HepG2 (cell line): ENCODE results near the gene IHH. TPM values are rescaled to one million over a fixed set of nuclear protein-coding genes. Genes with fewer than 3 reads are reported as not detected.

ENCODE experiments used
- ATF2 ChIP-seq: sonication (generic); formaldehyde crosslinking; IDR thresholded peaks from 2 replicates; pipeline ENCODE4 v1.4.0; 2020; ENCODE audit warnings: missing genetic modification reagents
- E2F5 ChIP-seq: sonication (generic); formaldehyde crosslinking; conservative IDR thresholded peaks from 2 replicates; pipeline ENCODE4 v1.4.0; 2020; ENCODE audit warnings: missing genetic modification reagents
- ELK4 ChIP-seq: sonication (generic); formaldehyde crosslinking; IDR thresholded peaks from 2 replicates; pipeline ENCODE4 v1.9.0; 2021; ENCODE audit warnings: missing genetic modification reagents, borderline replicate concordance
- HDAC1 ChIP-seq: sonication (generic); formaldehyde crosslinking; IDR thresholded peaks from 2 replicates; pipeline ENCODE4 v1.5.1; 2020; ENCODE audit warnings: mild to moderate bottlenecking, missing genetic modification reagents
- HNF1A ChIP-seq, 2 experiments: sonication (generic) in 1 of 2; formaldehyde crosslinking in 1 of 2; IDR thresholded peaks; 2 replicates each; pipeline versions ENCODE4 v1.4.0 to v1.6.1; 2016 to 2020; ENCODE audit warnings: borderline replicate concordance in 1 of 2, low read depth in 1 of 2, mild to moderate bottlenecking in 1 of 2, missing genetic modification reagents in 1 of 2
- IRX3 ChIP-seq: sonication (generic); formaldehyde crosslinking; IDR thresholded peaks from 2 replicates; pipeline ENCODE4 v1.8.1; 2023; ENCODE audit warnings: mild to moderate bottlenecking, low read depth, missing genetic modification reagents, borderline replicate concordance
- MIXL1 ChIP-seq: IDR thresholded peaks from 2 replicates; pipeline ENCODE4 v1.6.1; 2016
- MTA3 ChIP-seq: sonication (generic); formaldehyde crosslinking; IDR thresholded peaks from 2 replicates; pipeline ENCODE4 v1.4.0; 2020; ENCODE audit warnings: missing genetic modification reagents
- MXD1 ChIP-seq: sonication (generic); formaldehyde crosslinking; IDR thresholded peaks from 2 replicates; pipeline ENCODE4 v1.4.0; 2020; ENCODE audit warnings: mild to moderate bottlenecking, missing genetic modification reagents
- PITX1 ChIP-seq: sonication (generic); formaldehyde crosslinking; IDR thresholded peaks from 2 replicates; pipeline ENCODE4 v1.5.1; 2020; ENCODE audit warnings: mild to moderate bottlenecking, missing genetic modification reagents
- SMAD3 ChIP-seq: sonication (generic); formaldehyde crosslinking; IDR thresholded peaks from 2 replicates; pipeline ENCODE4 v1.4.0; 2020; ENCODE audit warnings: missing genetic modification reagents
- TSC22D2 ChIP-seq: sonication (generic); formaldehyde crosslinking; IDR thresholded peaks from 2 replicates; pipeline ENCODE4 v1.5.1; 2020; ENCODE audit warnings: missing genetic modification reagents, mild to moderate bottlenecking, borderline replicate concordance
- ZC3H4 ChIP-seq: sonication (generic); formaldehyde crosslinking; IDR thresholded peaks from 2 replicates; pipeline ENCODE4 v1.4.0; 2020; ENCODE audit warnings: missing genetic modification reagents, borderline replicate concordance
- ZEB1 ChIP-seq: IDR thresholded peaks from 2 replicates; pipeline ENCODE4 v1.6.1; 2012; ENCODE audit warnings: mild to moderate bottlenecking, low read depth, inconsistent platforms; ENCODE audit not compliant: insufficient replicate concordance
- ZNF264 ChIP-seq: sonication (generic); formaldehyde crosslinking; IDR thresholded peaks from 2 replicates; pipeline ENCODE4 v1.4.0; 2020; ENCODE audit warnings: missing genetic modification reagents
- ZNF512 ChIP-seq: sonication (generic); formaldehyde crosslinking; IDR thresholded peaks from 2 replicates; pipeline ENCODE4 v1.4.0; 2020; ENCODE audit warnings: mild to moderate bottlenecking, missing genetic modification reagents
- ZNF546 ChIP-seq: sonication (generic); formaldehyde crosslinking; conservative IDR thresholded peaks from 2 replicates; pipeline ENCODE4 v1.8.1; 2023; ENCODE audit warnings: mild to moderate bottlenecking, missing genetic modification reagents
- ZNF776 ChIP-seq: sonication (generic); formaldehyde crosslinking; IDR thresholded peaks from 2 replicates; pipeline ENCODE4 v1.4.0; 2020; ENCODE audit warnings: mild to moderate bottlenecking, missing genetic modification reagents
- polyA plus RNA-seq, 8 experiments: library from polyadenylated mRNA; depleted of rRNA in 3 of 8; stranded (reverse) in 7 of 8; unstranded in 1 of 8; fragments of >200 nt; fragmentation: Illumina TruSeq in 4 of 8; extraction: Trizol in 4 of 8; gene quantifications; 2 replicates each; pipeline versions ENCODE4 v1.2.1 to v1.2.3, GENCODE V29; 2011 to 2016; ENCODE audit warnings: low read depth in 4 of 8, missing spikeins in 1 of 8, mixed read lengths in 1 of 8; ENCODE audit not compliant: insufficient read depth in 1 of 8
- total RNA-seq, 5 experiments: library from RNA; depleted of rRNA; stranded (reverse); fragments of >200 nt; fragmentation: Illumina TruSeq; extraction: Trizol; gene quantifications; 2 replicates each; pipeline ENCODE4 v1.2.3, GENCODE V29; 2016; ENCODE audit warnings: low read depth in 1 of 5

Gene IHH
- total and polyA plus RNA-seq, 2 of the 13 experiments (the other 11 are each of a cell fraction or from before 2014, with no cell fraction given), result 0.42 TPM; not detected in 1

- TF ChIP-seq E2F5 (CRISPR knock-in tag) (no peak; the same call in 1 of the 2 replicates), PITX1 (CRISPR knock-in tag) (peak; percentile 68; the same call in 1 of the 2 replicates), HDAC1 (CRISPR knock-in tag) (peak; percentile 36; the same call in 1 of the 2 replicates), MIXL1 (CRISPR knock-in tag) (no peak), SMAD3 (CRISPR knock-in tag) (peak; percentile 72; the same call in 1 of the 2 replicates), IRX3 (no peak; the same call in 1 of the 2 replicates), ZNF264 (CRISPR knock-in tag) (no peak), ZC3H4 (CRISPR knock-in tag) (no peak), MXD1 (no peak), TSC22D2 (peak; percentile 84; the same call in 1 of the 2 replicates), ZNF776 (peak; percentile 50), MTA3 (CRISPR knock-in tag) (no peak), HNF1A (IDR thresholded peaks at IDR 0.05; ENCODE audit: low read depth) (no peak), HNF1A (CRISPR knock-in tag; IDR thresholded peaks at IDR 0.05; ENCODE audit: borderline replicate concordance) (no peak), ZNF546 (CRISPR knock-in tag) (no peak; the same call in 1 of the 2 replicates), ZEB1 (no peak), ATF2 (CRISPR knock-in tag) (0 out of 2 replicates have a peak, but pooled peaks have one; percentile 39), ZNF512 (no peak), ELK4 (no peak)
Observed at GRCh38 chr2:219057709-219058540, 2.8 kb downstream of the IHH start (continued).
